Measurements from ENCODE around the gene CCDC142.
"Not testable (repeated sequence)": the region's sequence is repeated elsewhere in the genome, so short reads cannot be mapped to it uniquely, and the experiment has no call there.

CCDC142 gene

DNA sequence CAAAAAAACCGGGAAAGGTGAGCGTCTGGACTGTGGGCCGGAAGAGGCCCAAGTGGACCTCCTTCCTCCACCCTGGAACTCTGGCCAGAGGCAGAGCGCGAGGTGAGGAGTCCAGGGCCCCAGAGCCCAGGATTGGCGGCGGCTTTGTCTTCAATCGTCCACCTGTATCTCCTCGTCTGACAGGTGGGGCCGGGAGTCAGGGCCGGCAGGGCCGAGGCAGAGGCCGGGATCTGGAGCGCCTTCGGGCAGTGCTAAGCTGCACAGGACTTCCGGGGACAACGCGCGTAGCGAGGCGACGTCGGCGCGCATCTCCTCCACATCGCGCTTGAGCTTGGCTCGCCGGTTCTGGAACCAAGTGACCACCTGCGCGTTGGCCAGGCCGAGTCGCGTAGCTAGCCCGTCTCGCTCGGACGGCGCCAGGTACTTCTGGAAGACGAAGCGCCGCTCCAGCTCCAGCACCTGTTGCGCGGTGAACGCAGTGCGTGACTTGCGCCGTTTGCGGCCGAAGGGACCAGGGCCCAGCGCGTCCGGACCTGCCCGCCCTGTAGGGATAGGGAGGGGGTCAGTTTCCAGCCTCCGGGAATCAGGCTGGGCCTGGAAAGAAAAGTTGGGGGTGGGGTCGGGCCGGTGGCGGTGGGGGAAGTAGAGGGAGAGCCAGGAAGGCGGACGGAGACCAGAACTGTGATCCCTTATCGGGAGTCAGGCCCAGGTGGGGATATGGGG, 15.1 kb upstream of the CCDC142 start:
- peak; percentile 78 for DNase-seq

DNA sequence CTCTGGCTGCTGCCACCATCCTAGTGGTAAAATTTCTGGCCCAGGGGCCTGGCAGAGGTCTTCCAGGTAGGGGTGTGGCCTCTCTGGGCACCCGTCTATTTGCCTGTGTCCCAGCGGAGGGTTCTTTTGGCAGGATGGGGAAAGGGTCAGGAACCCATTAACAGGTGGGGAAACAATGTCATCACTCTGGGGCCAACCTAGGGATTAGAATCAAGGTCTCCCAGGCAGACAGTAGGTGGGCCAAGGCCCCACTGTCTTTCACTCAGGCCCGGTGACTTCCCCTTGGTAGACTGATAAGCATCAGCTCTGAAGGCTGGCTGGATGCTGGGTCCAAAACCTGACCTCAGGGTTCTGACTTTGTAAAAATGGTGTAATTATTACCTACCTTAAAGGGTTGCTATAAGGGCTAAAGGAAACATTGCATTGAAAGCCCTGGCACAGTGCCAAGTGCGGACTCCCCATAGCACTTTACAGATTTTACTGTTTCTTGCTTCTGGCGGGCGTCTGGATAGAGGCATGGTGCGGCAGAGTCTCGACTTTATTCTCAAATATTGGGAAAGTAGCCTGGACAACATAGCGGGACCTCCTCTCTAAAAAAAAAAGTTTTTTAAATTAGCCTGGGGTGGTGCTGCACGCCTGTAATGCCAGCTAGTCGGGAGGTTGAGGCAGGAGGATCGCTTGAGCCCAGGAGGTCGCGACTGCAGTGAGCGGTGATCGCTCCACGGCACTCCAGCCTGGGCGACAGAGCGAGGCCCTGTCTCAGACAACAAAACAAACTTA, 14.4 kb upstream of the CCDC142 start:
- no peak for DNase-seq

DNA sequence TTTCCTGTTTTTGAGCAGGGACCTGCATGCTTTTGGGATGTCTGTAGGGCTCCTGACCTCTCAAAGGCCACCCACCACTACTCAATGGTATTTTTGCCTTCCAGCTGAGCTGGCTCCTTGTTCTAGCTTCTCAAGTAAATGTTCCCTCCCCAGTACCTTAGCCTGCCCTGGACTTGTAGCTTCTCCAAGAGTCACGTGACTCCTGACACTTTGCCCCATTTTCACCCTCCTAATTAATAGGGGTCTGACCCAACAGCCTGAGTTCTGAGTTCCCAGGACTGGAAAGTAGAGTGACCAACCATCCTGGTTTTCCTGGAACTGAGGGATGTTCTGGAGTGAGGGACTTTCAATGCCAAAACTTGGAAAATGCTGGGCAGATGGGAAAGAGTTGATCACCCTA, 12.6 kb upstream of the CCDC142 start:
- no peak for DNase-seq

DNA sequence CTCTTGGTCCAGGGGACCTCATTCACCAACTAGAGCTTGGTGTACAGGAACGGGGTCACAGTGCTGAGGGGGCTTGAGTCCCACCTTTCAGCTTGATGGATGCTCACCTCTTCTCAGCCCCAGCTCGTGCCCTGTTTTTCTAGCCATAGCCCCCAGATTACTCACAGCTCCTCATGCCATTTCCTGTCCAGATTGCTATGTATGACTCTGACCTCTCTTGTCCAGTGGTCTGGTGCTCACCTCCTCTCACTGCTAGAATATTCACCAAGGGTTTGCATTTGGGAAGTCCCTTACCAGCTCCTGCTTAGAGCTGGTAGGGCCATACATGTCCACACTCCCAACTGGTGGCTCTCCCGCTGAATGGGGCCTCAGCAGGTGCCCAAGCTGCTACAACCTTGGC, 10.7 kb upstream of the CCDC142 start:
- no peak for DNase-seq

DNA sequence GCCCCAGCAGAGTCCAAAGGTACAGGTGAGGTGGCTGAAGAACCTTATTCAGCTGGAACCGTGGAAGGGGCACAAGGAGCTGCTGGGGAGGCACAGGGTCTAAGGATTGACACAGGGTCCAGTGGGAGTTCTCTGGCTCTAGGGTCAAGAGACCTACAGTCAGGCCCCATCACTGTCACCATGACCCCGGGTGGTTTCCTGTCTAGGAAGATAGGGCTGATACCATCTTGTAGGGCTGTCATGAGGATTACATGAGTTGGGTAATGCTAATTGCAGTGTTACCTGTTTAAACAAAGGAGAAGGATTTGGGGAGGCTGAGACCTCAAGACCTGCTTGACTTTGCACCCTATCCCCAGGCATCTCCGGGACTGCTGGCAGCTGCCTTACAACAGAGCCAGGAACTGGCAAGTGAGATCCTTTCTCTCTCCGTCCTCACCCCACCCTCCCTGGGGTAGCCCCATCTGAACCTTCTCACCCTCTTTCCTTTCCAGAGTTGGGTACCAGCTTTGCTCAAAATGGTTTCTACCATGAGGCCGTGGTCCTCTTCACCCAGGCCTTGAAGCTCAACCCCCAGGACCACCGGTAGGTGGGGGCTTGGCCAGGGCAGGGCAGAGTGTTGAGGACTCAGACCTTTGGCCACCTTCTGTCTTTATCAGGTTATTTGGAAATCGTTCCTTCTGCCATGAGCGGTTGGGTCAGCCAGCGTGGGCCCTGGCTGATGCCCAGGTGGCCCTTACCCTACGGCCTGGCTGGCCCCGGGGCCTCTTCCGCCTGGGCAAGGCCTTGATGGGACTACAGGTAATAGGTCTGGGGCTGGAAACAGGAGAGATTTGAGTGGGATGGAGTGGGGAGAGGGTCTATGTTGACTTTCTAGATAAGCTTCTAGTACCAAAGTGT, 9.1 kb upstream of the CCDC142 start:
- DNase-seq, result no peak

DNA sequence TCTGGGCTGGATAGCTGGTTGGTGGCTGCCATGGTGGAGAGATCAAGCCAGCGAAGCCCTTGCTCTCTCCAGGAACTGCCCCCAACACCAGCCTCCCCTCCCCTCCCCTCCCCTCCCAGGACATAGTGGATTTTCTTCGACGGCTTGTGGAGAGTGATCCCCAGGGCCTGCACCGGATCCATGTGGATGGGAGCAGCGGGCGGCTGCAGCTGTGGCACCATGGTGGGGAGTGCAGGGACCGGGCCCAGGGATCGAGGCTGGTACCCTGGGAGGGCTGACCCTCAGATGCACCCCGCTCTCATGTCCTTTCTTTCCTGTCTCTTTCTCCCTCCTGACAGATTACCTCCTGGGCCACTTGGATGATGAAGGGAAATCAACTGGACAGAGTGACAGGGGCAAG, 7.1 kb upstream of the CCDC142 start:
- no peak for DNase-seq

DNA sequence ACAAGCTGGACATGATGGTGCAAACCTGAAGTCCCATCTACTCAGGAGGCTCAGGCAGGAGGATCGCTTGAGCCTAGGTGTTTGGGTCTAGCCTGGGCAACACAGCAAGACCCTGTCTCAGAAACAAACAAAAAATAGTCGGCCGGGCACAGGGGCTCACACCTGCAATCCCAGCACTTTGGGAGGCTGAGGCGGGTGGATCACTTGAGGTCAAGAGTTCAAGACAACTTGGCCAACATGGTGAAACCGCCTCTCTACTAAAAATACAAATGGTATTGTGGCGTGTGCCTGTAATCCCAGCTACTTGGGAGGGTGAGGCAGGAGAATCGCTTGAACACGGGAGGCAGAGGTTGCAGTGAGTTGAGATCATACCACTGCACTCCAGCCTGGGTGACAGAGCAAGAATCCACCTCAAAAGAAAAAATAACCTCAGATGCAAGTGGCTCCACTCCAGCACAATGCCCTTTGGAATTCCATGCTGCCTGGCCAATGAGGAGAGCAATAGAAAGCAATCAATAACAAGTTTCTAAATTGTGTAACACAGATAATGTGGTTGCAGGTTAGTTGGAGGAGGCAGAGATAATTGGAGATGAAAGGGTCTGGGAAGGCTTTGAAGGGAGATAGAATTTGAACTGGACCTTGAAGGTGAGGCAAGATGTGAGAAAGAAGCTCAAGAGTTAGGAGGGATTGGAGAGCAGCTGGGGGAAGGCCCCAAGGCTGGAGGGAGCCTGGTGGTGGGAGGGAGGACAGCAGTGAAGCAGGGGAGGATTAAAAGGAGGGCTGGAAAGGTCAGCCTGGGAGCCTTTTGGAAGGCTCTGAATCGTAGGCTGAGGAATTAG, 6.1 kb upstream of the CCDC142 start:
- no peak for DNase-seq

DNA sequence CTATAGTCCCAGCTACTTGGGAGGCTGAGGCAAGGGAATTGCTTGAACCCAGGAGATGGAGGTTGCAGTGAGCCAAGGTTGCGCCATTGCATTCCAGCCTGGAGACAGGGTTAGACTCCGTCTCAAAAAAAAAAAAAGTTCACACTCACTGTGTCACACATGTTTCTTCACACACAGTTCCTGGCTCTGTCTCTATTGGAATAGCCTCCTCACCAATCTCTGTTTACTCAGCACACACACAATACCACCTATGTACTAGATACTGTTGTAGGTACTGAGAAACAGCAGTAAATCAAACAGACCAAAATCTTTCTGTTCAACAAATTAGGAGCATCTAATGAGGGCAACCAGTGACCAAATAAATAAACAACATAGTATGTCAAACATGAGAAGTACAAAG, 3.3 kb upstream of the CCDC142 start:
- DNase-seq, result no peak

DNA sequence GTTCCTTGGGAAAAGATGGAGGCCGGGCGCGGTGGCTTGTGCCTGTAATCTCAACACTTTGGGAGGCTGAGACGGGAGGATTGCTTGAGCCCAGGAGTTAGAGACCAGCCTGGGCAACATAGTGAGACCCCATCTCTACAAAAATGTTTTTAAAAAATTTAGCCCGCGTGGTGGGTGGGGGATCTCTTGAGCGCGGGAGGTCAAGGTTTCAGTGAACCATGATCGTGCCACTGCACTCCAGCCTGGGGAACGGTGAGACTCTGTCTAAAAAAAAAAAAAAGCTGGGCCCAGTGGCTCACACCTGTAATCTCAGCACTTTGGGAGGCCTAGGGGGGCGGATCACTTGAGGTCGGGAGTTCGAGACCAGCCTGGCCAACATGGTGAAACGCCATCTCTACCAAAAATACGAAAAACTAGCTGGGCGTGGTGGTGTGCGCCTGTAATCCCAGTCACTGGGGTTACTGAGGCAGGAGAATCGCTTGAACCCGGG, 922 bp upstream of the CCDC142 start:
- DNase-seq, result not testable (repeated sequence)

DNA sequence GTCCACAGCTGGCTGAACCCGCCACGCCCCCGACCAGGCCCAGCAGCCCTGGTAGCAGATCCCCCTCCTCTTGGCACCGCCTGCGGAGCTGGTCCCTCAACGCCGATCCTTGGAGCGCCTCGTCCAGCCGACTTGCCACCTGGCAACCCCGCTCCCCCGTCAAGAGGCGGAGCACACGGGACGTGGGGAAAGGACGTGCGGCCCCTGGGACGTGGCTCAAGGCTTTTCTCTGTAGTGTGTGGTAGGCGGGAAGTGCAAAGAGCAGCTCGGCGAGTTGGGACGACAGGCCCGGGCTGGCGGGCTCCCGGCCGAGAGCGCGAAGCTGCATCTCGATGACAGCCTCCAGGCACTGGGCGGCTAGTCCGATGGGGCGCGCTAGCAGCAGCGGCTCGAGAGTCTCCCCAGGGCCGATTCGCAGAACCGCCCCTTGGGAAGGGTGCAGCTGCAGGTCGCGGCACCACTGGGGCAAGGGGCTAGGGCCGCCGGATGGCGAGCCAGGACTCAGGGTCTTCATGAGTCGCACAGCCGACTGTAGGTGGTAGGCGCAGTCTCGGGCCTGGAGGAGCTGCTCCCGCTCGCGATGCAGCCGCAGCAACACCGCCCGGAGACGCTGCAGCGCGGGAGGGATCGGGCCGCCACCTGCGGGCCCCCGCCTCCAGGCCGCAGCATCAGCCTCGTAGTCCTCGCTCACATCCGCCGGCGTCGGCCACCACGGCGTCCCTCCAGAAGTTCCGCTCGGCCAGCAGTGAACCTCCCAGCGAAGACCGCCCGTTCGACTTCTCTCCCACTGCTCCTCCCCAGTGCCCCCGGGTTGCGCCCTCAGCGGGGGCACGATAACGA, 617 bp downstream of the CCDC142 start:
- DNase-seq, result peak; percentile 83

DNA sequence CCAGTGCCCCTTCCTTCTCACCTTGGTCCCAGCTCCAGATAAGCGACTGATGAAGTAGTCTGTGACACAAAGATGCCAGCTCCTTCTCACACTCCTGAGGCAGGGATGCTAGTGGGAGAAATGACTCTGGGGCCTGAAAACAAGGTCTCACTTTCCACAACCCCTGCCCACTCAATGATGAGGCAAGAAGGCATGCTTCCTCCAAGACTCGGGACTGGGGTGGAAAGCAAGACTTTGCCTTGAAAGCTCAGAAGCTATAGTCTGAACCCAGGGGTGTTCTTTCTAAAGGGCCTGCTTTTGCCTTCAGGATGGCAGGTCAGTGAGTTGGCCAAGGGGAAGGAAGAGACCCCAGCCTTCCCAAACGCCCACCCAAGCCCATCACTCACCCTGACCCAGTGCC, 1.4 kb downstream of the CCDC142 start:
- no peak for DNase-seq

DNA sequence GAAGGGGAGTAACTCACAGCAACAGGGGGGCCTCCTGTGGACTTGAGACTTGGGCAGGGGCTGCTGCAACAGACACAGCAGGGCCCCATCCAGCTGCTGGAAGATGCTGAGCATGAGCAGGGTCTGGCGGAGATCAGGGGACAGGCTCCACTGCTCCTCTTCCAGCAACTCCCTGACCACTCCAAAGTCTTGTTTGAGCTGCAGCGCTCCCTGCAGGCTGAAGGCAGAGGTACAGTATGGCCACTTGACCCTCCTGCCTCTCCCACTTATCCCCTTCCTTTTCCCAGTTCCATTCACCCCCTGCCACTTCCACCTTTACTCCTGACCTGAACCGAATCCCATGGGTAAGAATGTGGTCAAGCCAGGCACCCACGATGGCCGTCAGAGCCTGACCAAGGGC, 7.9 kb downstream of the CCDC142 start:
- no peak for DNase-seq

DNA sequence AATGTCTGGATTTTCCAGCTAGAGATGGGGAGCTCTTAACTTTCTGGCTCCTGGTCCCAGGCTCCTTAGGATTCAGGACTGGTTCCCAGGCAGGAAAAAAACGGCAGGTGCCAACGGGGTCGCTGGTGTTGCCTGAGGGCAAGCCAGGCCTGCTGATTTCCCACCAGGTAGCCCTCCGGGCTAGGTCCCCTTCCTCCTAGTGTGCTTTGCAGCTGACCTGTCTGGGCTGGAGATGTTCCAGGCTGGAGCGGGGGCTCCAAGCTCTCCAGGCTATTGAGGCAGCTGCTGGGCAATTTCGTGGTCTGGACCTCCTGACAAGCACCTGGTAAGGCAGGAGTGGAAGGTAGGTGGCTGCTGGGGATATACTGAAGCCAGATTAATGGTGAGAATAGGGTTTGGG, 8.3 kb downstream of the CCDC142 start:
- DNase-seq, result no peak

DNA sequence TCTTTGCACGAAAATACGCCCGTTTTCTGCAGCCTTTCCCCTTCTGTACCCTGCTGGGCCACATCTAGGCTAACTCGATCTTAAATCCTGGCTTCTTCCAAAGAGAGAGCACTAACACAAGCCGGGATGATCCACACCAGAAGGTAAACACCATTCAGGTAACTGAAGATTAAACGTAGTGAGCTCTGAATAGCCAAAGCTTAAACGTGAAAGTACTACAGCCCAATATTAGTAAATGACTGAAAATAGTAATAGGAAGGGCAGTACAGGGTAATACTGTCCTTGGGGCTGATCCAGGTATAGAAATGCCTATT, 9.9 kb downstream of the CCDC142 start:
- no peak for DNase-seq

DNA sequence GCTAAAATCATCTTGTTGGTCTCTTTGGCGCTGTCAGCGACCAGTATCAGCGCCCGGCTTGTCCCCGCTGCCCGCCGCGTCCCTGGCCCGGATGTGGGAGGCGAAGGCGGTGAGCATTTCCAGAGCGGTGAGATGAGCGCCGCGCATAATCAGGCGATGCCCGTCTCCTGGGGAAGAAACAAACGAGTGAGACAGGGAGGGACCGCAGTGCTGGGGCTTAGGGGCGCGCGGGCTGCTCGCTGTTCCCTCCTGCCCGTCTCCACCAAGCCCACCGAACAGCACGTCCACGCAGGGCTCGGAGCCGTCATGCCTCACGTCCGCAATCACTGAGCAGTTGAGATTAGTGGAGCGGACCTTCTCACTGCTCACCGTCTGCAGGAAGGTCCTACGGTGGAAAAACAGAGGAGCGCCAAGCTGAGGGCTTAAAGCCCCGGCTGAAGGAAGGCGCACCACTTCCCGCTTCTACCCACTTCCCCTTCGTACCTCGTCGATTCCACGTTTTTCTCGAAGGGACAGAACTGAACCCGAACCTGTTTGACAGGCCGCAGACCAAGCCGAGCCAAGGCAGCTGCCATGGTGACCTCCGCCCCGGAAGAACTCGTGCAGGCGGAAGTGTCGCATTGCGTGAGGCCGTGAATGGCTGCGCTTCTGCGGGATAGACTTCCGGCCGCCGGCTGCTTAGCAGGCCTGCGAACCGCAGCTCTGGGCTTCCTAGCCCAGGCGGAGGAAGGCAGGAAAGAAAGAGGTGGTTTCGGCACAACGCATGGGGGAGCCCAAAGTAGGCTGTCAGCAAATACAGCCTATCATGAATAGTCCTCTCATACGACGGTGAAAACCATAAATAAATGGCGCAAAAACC, 10.5 kb downstream of the CCDC142 start, which contains the start of gene MRPL53:
MRPL53 (minus strand) TSS at position 595 of the 859 bp plus-strand sequence; CDS start at position 575, 20 bp downstream.
- DNase-seq, result peak; percentile 99

DNA sequence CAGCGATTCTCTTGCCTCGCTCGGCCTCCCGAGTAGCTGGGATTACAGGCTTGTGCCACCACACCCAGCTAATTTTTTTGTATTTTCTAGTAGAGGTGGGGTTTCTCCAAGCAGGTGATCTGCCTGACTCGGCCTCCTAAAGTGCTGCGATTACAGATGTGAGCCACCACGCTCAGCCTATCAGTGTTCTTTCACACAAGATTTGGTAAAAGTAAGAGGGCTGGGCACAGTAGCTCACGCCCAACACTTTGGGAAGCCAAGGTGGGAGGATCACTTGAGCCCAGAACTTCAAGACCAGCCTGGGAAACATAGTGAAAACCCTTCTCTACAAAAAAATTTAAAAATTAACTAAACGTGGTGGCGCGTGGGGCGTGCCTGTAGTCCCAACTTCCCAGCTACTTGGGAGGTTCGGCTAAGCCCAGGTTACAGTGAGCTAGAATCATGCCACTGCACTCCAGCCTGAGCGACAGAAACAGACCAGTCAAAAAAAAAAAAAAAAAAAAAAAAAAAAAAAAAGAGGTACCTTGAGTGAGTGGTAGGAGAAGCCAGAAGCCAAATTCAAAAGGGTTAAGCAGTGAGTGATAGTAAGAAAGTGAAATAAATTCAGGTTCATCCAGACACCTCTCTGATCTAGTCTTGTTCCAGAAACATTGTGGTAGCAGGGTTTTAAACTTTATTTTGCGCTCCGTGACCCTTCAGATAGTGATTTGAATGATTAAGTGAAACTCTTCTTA, 11.3 kb downstream of the CCDC142 start:
- DNase-seq, result no peak

DNA sequence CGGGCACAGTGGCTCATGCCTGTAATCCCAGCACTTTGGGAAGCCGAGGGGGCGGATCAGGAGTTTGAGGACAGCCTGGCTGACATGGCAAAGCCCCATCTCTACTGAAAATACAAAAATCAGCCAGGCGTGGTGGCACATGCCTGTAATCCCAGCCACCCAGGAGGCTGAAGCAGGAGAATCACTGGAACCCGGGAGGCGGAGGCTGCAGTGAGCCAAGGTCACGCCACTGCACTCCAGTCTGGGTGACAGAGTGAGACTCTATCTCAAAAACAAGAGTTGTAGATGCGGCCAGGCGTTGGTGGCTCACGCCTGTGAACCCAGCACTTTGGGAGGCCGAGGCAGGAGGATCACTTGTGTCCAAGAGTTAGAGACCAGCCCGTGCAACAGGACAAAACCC, 12.1 kb downstream of the CCDC142 start:
- DNase-seq, result not testable (repeated sequence)

DNA sequence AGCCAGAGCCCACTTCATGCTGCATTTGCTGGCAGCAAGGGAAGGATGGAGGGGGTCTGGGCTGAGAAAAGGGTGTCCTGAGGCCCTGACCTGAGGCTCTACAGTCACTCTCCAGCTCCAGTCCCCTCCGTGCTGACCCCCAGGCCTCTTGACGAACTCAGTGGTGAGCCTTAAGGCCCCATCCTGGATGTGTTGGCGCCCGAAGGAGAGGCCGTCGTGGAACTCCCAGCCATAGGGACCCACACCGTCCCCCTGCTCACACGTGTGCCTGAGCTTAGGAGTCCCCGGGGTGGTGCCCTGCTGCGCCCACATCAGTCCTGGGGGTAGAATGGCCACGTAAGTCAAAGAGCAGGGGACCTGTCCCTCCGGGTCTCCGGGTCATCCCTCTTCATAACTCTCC, 18.4 kb downstream of the CCDC142 start:
- DNase-seq, result no peak

DNA sequence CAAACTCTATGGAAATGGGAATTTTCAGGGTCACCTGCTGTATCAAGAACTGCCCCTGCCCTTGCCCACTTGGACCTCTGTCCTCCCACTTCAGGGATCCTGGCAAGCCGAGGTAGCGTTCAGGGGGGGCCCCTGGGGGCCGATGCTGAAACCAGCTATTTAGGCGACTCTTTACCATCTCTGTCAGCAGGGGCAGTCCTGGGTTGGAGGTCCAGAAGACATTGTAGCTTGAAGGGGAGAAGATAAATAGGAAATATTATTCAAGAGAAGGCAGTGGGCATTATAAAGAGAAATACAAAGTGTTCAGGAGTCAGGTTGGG, 20.1 kb downstream of the CCDC142 start:
- DNase-seq, result no peak
